ENCODE measurements around the gene EML4.

The EML4 gene

DNA sequence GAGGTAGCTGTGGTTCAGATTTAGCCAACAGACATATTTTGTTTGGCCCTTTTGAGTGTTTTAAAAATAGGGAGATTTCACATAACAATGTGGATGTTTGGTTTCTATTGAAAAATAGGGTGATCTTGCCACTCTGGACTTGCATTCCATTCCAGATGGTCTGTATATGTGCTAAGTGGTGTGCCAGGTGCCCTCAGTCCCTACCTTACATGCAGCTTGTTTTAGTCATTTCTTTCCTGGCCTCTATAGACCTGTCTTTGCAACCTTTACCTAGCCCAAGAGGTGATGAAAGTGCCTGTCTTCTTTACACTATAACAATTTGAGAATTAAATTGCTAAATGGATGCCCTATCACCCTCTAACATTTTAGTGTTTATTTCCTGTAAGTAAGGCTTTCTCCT lies 11.1 kb downstream of the EML4 start:
- no peak overlapping the region for H3K27ac ChIP-seq
- no peak for TF ChIP-seq ZFX (IDR thresholded peaks at IDR 0.05)
- no peak for TF ChIP-seq CTCF (conservative IDR thresholded peaks at IDR 0.05)

DNA sequence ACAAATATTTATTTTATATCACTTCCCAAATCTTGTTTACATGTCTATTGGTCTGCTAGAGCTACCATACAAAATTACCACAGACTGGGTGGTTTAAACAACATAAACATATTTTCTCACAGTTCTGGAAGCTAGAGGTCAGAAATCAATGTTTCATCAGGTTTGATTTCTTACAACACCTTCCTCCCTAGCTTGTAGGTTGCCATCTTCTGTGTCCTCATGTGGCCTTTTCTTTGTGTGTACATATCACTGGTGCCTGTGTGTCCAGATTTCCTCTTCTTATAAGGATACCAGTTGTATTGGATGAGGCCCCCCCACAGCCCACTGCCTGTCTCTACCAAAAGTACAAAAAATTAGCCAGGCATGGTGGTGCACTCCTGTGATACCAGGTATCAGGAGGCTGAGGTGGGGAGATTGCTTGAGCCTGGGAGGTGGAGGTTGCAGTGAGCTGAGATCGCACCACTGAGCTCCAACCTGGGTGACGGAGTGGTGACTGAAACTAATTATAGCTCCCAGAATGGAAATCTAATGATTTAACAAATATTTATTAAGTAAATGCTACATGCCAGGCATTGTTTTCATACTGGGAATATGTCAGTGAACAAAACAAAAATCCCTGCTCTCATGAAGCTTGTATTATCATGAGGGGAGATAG lies 13.6 kb downstream of the EML4 start:
- no peak overlapping the region for H3K27ac ChIP-seq
- TF ChIP-seq CTCF (conservative IDR thresholded peaks at IDR 0.05), result no peak
- no peak for TF ChIP-seq ZFX (IDR thresholded peaks at IDR 0.05)

DNA sequence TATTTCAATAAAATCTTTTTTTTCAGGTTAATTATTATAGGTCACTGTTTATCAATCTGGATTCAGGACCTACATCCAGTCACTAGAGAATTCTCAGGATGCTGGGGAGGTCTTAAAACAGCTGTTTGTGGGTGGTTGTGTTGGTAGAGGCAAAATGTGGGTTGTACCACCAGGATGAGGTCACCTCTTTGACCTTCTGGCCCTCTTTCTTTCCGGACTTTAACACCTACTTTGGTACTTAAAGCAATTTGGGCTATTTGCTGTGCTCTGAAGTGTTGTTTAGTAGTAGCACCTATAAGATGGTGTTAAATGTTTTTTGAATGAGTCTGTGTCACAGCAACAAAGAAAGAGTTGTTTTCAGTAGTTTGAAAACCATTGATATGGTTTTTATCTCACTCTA lies 14.6 kb downstream of the EML4 start:
- no peak overlapping the region for H3K27ac ChIP-seq

GRCh38 chr2:42184346-42184745 lies 15.2 kb downstream of the EML4 start:
- no peak overlapping the region for H3K27ac ChIP-seq
- TF ChIP-seq CTCF (conservative IDR thresholded peaks at IDR 0.05), result no peak
- TF ChIP-seq ZFX (IDR thresholded peaks at IDR 0.05), result no peak

More for the DNA sequence above, 14.6 kb downstream of the EML4 start:
- TF ChIP-seq CTCF (conservative IDR thresholded peaks at IDR 0.05), result no peak
- TF ChIP-seq ZFX (IDR thresholded peaks at IDR 0.05), result no peak

GRCh38 chr2:42185220-42185921 lies 16.2 kb downstream of the EML4 start:
- TF ChIP-seq CTCF (conservative IDR thresholded peaks at IDR 0.05) (no peak), ZFX (IDR thresholded peaks at IDR 0.05) (no peak)
- H3K27ac ChIP-seq, result no peak overlapping the region

- TF ChIP-seq ZFX (IDR thresholded peaks at IDR 0.05), result no peak
- no peak for TF ChIP-seq CTCF (conservative IDR thresholded peaks at IDR 0.05)
- H3K27ac ChIP-seq, result no peak overlapping the region
Measured at GRCh38 chr2:42186366-42186765, 17.2 kb downstream of the EML4 start.

DNA sequence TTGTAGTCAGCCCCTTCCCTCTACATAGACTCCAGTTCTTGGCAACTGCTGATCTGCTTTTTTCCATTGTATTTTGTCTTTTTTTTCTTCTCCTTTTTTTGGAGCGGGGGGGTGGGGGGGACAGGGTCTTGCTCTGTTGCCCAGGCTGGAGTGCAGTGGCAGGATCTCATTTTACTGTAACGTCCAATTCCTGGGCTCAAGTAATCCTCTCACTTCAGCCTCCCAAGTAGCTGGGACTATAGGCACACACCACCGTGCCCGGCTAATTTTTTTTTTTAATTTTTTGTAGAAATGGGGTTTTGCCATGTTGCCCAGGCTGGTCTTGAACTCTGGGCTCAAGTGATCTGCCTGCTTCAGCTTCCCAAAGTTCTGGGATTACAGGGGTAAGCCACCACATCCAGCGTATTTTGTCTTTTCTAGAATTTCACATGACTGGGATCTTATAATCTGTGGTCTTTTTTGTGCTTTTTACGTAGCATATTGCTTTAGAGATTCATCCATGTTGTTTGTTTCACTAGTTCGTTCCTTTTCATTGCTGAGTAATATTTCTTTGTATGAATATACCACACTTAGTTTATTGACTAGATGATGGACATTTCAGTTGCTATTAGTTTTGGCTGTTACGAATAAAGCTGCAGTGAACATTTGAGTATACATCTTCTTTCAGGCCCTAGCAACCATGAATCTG lies 17.9 kb downstream of the EML4 start:
- no peak for TF ChIP-seq CTCF (conservative IDR thresholded peaks at IDR 0.05)
- no peak for TF ChIP-seq ZFX (IDR thresholded peaks at IDR 0.05)
- no peak overlapping the region for H3K27ac ChIP-seq
